Activated T-cell treated with anti-CD3 and anti-CD28 coated beads for 4 hours (primary cell): ENCODE measurements around the gene SETD1B.
A peak's percentile ranks its signal among the peaks of the same experiment; 100 is the strongest.

Source experiments
- DNase-seq: peaks from one replicate; pipeline ENCODE4 v3.0.0-alpha.2; 2020

Gene SETD1B

GRCh38 chr12:121796855-121797751, 6.7 kb upstream of the SETD1B start:
- no peak for DNase-seq

- DNase-seq, result no peak
Observed at GRCh38 chr12:121797937-121798786, 5.6 kb upstream of the SETD1B start.

GRCh38 chr12:121798787-121799155, 5.0 kb upstream of the SETD1B start:
- DNase-seq, result no peak

DNA sequence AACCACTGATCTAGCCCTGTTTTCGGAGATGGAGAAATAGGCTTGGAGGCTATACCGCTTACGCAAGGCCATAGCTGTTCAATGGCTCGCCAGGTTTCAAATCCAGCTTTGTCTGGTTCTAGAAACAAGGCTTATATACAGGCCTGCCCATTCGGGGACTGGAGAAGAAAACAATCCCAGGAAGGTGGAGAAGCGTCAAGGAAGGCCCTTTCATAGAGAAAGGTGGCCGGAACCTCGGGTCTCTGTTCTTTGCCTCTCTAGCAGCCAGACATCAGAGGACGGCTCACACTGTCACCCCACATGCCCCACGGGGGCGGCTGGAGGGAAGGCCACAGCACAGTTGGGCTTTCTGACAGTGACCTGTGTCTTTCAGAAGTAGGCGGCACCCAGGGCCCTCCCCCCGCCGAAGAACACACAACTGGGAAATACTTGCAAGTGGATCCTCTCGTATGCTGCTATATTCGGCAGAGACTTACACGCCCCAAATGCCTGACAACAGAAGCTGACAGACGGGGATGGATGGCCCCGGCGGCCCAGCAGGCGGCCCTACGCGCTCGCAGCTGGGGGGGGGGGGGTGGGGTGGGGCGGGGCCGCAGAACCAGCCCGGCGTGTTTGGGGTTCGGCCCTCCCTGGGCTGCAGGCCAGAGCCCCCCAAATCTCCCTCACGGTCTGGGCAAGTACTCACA, 4.5 kb upstream of the SETD1B start:
- DNase-seq, result no peak

- peak; percentile 75 for DNase-seq
Observed at GRCh38 chr12:121799842-121800693, 3.7 kb upstream of the SETD1B start.

DNA sequence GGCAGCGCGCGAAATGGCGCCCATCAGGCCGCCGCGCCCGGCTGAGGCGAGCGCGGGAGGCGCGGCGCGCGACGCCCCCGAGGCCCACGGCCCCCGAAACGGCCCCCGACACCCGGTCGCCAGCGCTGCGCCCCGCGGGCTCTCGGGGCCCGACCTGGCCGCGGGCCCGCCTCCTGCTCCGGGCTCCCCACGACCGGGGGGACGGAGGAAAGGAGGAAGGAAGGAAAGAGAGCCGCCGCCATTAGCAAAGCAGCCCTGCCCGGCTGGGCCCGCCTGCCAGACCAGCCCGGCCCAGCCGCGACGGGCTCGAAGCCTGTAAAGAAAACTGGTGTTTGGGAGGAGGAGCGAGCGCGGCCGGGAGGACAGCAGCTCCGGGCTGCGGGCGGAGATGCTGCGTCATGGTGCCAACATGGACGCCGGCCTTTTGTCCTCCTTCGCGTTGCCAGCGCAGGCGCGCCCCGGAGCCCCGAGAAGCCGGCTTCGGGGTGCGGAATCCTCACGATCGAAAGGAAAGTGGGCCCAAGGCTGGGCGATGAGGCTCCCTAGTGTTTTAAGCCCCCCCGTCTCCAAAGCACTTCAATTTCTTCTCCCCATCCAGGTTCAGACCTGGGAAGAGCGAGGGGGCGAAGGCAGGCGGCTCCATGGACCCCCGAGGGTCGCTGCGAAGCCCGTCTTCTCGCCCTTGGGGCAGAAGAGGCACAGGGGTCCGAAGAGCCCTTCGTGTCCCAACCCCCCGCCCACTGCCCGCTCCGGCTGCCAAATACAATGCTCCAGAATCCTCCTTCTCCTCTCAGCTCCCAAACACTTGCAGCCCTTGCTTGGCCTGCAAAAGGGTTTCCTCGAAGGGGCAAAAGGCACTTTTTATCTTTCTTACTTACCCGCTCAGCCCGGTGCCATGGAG, 2.9 kb upstream of the SETD1B start:
- DNase-seq, result peak; percentile 44

- DNase-seq, result no peak
Observed at GRCh38 chr12:121801595-121802484, 2.0 kb upstream of the SETD1B start.

DNA sequence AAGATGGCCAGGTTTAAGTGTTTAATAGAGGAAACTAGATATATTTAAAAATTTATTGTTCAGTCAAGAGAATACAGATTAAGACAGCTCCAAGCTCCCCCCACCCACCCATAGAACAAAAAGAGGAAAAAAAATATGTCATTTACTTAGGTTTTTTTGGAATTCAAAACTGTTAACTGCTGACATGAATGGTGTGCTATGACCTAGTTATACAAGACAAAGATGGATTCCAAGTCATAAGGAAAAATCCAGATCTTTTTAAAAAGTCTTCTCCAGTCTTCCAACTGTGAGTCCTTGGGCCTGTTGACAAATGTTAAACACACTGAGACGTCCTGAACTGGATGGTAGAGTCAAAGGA, 1.3 kb upstream of the SETD1B start:
- no peak for DNase-seq

DNA sequence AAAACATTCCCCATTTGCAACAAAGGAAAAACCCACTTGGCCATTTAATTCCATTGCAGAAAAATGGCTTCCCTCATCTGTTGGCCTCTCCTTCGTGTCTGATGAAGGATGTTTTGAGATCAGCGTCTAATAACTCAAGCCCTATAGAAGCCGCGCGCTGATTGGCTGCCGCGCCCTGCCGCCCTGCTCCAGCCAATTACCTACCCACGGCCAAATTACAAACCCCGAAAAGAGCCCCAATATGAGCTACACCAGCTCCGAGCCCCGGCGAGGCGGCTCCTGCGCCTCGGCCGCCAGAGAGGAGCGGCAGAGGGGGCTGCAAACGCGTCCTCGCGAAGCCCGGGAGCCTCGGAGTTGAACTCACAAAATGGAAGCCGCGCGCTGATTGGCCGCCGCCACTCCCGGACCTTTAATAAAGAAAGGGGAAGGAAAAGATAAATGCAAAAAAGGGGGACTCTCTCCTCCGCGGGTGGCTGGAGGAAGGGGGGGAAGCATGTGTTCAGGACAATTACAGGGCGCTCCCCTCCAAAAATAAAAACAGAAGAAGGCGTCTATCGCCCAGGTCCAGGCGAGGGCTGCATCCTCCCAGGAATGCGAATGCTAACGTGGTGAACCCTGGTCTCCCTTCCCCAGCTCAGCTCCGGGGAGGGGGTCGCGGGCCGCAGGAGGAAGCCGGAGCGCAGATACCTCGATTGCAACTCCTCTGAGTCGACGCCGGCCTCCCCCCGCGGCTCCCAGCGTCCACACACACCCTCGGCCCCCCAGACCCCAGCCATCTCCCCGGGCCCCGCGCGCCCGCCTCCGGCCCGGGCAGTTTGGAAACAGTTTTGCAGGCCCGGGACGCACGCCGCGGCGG, 738 bp upstream of the SETD1B start:
- DNase-seq, result peak; percentile 76

DNA sequence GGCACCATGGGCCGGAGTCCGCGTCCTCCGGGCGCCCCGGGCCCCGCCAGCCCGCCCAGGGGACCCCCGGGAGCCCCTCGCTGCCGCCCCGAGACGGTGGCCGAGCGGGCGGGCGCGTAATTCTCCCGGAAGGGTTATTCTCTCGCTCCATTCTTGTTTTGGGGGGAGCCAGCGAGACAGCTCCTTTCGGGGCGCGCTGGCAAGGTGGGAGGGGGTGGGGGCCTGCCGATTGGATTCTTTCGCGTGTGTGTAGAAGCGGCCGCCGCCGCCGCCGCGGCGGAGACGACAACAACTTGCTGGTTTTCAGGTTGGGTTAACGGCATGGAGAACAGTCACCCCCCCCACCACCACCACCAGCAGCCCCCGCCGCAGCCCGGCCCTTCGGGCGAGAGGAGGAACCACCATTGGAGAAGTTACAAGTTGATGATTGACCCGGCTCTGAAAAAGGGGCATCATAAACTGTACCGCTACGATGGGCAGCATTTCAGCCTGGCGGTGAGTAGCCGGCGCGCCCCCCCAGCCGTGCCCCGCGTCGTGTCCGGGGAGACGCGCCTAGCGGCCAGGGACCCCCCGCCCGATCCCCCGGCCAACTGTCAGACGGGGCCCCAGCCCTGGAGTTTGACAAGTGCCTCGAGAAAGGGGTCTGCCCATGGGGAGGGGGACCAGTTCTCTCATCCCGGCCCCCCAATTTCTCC, 755 bp downstream of the SETD1B start:
- no peak for DNase-seq

DNA sequence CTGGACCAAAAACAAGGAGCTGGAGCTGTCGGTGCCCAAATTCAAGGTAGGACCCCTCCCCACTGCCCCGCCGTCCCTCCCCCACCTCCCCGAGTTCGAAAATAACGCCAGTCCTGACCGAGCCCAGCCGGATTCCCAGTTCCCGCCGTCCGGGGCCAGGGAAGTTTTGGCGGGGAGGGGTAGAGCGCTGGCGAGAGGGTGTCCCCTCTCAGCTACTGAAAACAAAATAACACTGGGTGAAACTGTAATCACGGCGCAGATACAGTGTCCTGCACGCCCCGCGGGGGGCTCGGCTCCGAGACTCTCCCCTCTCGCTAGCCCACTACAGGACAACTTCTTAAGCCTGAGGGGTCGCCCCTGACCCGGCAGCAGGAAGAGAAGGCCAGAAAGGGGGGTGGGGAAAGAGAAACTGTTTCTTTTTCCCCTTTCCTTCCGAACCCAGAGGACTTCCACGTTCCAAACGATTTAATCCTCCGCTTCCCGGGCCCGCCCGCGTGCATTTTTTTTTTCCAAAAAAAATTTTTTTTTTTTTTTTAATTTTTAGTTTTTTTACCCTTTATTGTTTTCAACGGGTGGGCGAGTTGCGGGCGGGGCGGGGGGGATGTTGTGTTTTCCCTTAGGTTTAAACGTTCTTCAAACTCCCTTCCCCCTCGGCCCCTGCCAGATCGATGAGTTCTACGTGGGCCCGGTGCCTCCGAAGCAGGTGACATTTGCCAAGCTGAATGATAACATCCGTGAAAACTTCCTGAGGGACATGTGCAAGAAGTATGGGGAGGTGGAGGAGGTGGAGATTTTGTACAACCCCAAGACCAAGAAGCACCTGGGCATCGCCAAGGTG, 1.6 kb downstream of the SETD1B start:
- no peak for DNase-seq

DNA sequence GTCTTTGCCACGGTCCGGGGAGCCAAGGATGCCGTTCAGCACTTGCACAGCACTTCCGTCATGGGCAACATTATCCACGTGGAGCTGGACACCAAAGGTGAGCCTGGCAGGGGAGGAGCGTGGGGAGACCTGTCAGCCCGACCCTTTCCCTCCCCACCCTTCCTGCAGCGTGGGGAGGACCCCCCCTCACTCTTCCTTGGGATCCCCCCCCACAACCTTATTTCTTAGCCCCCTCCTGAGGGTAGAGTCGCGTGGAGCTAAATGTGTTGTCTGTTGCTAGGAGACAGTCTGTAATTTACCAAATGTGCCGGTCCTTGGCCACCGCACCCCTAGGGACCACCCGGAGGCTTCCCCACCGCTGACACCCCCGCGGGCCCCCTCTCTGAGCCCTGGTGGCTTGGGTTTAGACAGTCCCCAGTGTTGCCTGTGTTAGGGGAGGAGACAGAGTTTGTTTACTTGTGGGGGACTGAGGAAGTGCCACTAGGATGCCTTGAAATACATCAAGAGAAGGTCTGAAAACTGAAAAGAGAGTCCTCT, 2.3 kb downstream of the SETD1B start:
- no peak for DNase-seq

GRCh38 chr12:121806546-121807423, 3.0 kb downstream of the SETD1B start:
- DNase-seq, result no peak

GRCh38 chr12:121807642-121808347, 4.0 kb downstream of the SETD1B start:
- DNase-seq, result no peak

- DNase-seq, result no peak
Observed at GRCh38 chr12:121808623-121809022, 4.8 kb downstream of the SETD1B start.

GRCh38 chr12:121809712-121810116, 5.9 kb downstream of the SETD1B start:
- no peak for DNase-seq
